Measurements from ENCODE around the gene NECTIN1.

NECTIN1 gene

GRCh38 chr11:119645018-119645417 is 84.0 kb downstream of the NECTIN1 start:
- no peak for DNase-seq

- no peak for DNase-seq
Observed at GRCh38 chr11:119644502-119644901, 84.5 kb downstream of the NECTIN1 start.

- no peak for DNase-seq
Observed at GRCh38 chr11:119643876-119644225, 85.1 kb downstream of the NECTIN1 start.

- no peak for DNase-seq
Observed at GRCh38 chr11:119643212-119643875, 85.7 kb downstream of the NECTIN1 start.

GRCh38 chr11:119641983-119642745 is 86.8 kb downstream of the NECTIN1 start:
- no peak for DNase-seq

- DNase-seq, result no peak
Observed at GRCh38 chr11:119640541-119640940, 88.5 kb downstream of the NECTIN1 start.

GRCh38 chr11:119639642-119640205 is 89.3 kb downstream of the NECTIN1 start:
- no peak for DNase-seq

- DNase-seq, result no peak
Observed at GRCh38 chr11:119638851-119639250, 90.1 kb downstream of the NECTIN1 start.

GRCh38 chr11:119637481-119637880 is 91.5 kb downstream of the NECTIN1 start:
- DNase-seq, result peak in 1 of 56 donors; percentile 20

GRCh38 chr11:119635776-119636175 is 93.2 kb downstream of the NECTIN1 start:
- no peak for DNase-seq

- DNase-seq, result no peak
Observed at GRCh38 chr11:119635041-119635740, 93.8 kb downstream of the NECTIN1 start.

- DNase-seq, result no peak
Observed at GRCh38 chr11:119634301-119634700, 94.7 kb downstream of the NECTIN1 start.

GRCh38 chr11:119629834-119630624 is 99.0 kb downstream of the NECTIN1 start:
- no peak for DNase-seq

- no peak for DNase-seq
Observed at GRCh38 chr11:119629085-119629484, 99.9 kb downstream of the NECTIN1 start.

GRCh38 chr11:119627286-119627685 is 101.7 kb downstream of the NECTIN1 start:
- DNase-seq, result no peak

GRCh38 chr11:119626871-119627270 is 102.1 kb downstream of the NECTIN1 start:
- DNase-seq, result no peak

- no peak for DNase-seq
Observed at GRCh38 chr11:119626197-119626841, 102.7 kb downstream of the NECTIN1 start.

- no peak for DNase-seq
Observed at GRCh38 chr11:119625206-119625978, 103.6 kb downstream of the NECTIN1 start.

GRCh38 chr11:119624629-119625028 is 104.4 kb downstream of the NECTIN1 start:
- no peak for DNase-seq

GRCh38 chr11:119624102-119624615 is 104.8 kb downstream of the NECTIN1 start:
- DNase-seq, result no peak
